ENCODE measurements around the gene HTR1D.
A peak's percentile ranks its signal among the peaks of the same experiment; 100 is the strongest.
"Not testable (repeated sequence)": the region's sequence is repeated elsewhere in the genome, so short reads cannot be mapped to it uniquely, and the experiment has no call there.

Gene HTR1D, protein sequence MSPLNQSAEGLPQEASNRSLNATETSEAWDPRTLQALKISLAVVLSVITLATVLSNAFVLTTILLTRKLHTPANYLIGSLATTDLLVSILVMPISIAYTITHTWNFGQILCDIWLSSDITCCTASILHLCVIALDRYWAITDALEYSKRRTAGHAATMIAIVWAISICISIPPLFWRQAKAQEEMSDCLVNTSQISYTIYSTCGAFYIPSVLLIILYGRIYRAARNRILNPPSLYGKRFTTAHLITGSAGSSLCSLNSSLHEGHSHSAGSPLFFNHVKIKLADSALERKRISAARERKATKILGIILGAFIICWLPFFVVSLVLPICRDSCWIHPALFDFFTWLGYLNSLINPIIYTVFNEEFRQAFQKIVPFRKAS

GRCh38 chr1:23217421-23218115 is at the start of gene HTR1D:
TSS of gene HTR1D (minus strand) at chr1:23217502. CDS start at chr1:23194219, 23,283 bp downstream.
- no peak for DNase-seq

- DNase-seq: no peak
Measured at GRCh38 chr1:23263380-23263887, 46.1 kb upstream of the HTR1D start.

DNA sequence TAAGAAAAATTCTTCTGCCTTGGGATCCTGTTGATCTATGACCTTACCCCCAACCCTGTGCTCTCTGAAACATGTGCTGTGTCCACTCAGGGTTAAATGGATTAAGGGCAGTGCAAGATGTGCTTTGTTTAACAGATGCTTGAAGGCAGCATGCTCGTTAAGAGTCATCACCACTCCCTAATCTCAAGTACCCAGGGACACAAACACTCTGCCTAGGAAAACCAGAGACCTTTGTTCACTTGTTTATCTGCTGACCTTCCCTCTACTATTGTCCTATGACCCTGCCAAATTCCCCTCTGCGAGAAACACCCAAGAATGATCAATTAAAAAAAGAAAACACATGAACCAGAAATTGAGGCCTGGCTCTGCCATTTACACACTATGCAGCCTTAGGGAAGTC is 40.8 kb upstream of the HTR1D start:
- DNase-seq: not testable (repeated sequence)

DNA sequence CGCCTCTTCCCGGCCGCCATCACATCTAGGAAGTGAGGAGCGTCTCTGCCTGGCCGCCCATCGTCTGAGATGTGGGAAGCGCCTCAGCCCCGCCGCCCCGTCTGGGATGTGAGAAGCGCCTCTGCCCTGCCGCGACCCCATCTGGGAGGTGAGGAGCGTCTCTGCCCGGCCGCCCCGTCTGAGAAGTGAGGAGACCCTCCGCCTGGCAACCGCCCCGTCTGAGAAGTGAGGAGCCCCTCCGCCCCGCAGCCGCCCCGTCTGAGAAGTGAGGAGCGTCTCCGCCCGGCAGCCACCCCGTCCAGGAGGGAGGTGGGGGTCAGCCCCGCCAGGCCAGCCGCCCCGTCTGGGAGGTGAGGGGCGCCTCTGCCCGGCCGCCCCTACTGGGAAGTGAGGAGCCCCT is 40.1 kb upstream of the HTR1D start:
- not testable (repeated sequence) for DNase-seq

- DNase-seq: no peak
Measured at GRCh38 chr1:23254584-23254983, 37.3 kb upstream of the HTR1D start.

DNA sequence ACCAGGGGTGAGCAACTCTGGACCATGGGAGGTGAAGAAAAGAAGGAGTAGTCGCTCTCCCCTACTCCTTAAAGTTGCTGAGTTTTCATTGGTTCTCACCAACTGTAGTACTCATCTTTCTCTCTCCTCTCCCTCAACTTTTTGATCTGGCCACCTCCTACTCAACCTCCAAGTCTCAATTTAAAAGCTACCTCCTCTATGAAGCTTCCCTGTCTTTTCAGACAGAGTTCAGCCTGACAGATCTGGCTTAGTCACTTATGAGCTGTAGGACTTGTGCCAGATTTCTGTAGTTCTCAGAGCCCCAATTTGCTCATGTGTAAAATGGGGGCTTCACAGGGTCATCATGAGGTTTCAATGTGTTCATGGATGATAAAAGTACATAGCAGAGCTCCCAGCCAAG is 34.5 kb upstream of the HTR1D start:
- DNase-seq: peak; percentile 19

DNA sequence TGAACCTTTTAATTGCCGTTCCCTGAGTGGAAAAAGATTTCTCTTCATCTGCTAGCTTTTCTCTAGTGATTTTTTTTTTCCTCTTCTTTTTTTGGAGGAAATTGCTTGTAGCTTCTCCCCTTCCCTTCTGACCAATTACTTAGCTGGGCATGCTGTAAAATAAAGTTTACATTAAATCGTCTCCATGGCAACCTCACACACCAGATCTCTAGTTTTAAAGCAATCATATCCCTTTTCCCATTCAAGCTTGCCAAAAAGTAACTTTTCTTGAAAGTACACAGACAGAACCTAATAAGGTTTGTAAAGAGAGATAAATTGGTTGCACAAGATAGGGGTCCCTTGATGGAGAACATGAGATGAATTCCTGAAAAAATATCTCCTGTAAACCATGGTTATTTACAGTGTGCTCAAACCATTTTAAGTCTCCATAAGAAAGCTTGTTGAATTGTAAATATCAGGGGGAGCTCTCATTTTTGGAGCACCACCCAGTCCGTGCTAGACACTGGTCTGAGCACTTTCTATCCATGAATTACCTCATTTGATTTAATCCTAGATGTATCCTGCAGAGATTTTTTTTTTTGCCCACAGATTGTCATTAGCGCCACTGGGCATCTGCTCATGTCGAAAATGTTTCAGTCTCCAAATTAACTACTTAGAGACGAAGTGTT is 32.6 kb upstream of the HTR1D start:
- DNase-seq: no peak

- no peak for DNase-seq
Measured at GRCh38 chr1:23247276-23247675, 30.0 kb upstream of the HTR1D start.

DNA sequence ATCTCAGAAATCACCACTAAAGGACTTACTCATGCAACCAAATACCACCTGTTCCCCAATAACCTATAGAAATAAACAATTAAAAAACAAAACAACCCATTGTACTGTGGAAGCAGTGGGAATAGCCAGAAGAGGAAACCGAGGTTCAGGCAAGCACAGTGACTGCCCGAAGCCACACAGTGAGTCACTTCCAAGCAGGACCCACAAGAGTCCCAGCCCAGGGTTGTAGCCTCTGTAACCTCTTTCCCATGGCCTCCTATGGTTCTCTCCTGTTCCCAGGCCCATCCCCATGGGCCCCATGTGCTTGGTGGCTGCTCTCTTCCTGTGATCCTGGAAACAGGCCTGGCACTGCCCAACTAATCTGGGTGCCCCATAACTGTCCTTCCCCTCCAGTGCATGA is 29.0 kb upstream of the HTR1D start:
- no peak for DNase-seq

- DNase-seq: no peak
Measured at GRCh38 chr1:23244256-23244761, 27.0 kb upstream of the HTR1D start.

DNA sequence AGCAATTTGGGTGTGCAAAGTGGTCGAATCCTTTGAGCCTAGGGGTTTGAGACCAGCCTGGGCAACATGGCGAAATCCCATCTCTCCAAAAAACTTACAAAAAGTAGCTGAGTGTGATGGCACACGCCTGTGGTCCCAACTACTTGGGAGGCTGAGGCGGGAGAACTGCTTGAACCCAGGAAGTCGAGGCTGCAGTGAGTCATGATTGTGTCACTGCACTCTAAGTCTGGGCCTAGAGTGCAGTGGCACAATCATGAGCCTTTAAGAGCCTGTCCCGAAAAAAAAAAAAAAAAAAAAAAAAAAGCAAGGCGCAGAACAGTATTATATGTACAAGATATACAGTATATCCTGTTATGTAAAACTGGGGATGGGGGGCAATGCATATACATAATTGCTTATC is 25.1 kb upstream of the HTR1D start:
- no peak for DNase-seq

GRCh38 chr1:23239638-23240295 is 22.5 kb upstream of the HTR1D start:
- DNase-seq: no peak

DNA sequence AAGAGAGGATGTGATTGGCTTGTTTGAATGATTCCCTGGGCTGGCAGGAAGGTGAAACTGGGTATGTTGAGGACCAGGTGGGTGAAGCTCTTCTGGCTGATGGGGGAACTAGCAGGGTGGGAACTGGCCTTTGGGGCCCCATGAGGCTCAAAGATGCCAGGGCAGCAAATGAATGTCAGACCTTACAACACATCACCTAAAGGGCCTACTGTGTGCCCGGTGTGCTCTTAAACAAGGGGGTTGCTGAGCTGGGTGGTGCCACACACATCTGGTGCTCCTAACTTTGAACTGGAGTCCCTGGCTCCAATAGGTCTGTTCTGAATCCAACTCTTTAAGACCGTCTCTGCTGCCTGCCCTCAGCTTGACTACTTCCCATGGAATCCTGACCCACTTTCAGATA is 21.3 kb upstream of the HTR1D start:
- no peak for DNase-seq

- no peak for DNase-seq
Measured at GRCh38 chr1:23237508-23237907, 20.2 kb upstream of the HTR1D start.

- DNase-seq: peak; percentile 26
Measured at GRCh38 chr1:23227806-23228205, 10.5 kb upstream of the HTR1D start.

GRCh38 chr1:23224739-23225648 is 7.7 kb upstream of the HTR1D start:
- peak; percentile 98 for DNase-seq

DNA sequence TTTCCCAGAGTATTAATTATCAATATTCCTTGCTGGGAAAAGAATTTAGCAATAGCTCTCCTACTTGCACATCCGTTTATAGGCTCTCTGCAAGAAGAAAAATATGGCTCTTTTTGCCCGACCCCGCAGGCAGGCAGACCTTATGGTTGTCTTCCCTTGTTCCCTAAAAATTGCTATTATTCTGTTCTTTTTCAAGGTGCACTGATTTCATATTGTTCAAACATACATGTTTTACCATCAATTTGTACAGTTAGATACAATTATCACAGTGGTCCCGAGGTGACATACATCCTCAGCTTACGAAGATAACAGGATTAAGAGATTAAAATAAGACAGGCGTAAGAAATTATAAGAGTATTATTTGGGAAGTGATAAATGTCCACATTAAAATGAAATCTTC is 6.7 kb upstream of the HTR1D start:
- DNase-seq: not testable (repeated sequence)

- not testable (repeated sequence) for DNase-seq
Measured at GRCh38 chr1:23223490-23223951, 6.2 kb upstream of the HTR1D start.

- DNase-seq: no peak
Measured at GRCh38 chr1:23222742-23223141, 5.4 kb upstream of the HTR1D start.

- DNase-seq: no peak
Measured at GRCh38 chr1:23222331-23222730, 5.0 kb upstream of the HTR1D start.

GRCh38 chr1:23221107-23221506 is 3.8 kb upstream of the HTR1D start:
- no peak for DNase-seq
